ENCODE data around the gene L3MBTL4. TPM values are rescaled to one million over a fixed set of nuclear protein-coding genes. Genes with fewer than 3 reads are reported as not detected.

L3MBTL4 gene
- total and polyA plus RNA-seq, 5 donors: 4.9 to 36.9 (median 31.4) TPM

- intact Hi-C loops (cut with DNase I): no loop called here
- Histone ChIP-seq H3K9me3 (ENCODE audit: control insufficient read depth, low read length) (no peaks in the 10 kb centered on the region), H3K27ac (ENCODE audit: low read length) (no peak overlapping the region), H3K4me1 (ENCODE audit: control insufficient read depth, insufficient read depth, low read length) (no peaks in the 10 kb centered on the region), H3K27me3 (ENCODE audit: control insufficient read depth, insufficient read depth) (no peaks in the 10 kb centered on the region), H3K4me3 (ENCODE audit: low read length) (no peak overlapping the region)
- DNase-seq (no peak), ATAC-seq (no peak)
- 63% methylated on average over 2 of the region's 2 CpGs for WGBS
These were observed 375.7 kb downstream of the L3MBTL4 start for GRCh38 chr18:6039055-6039454.

GRCh38 chr18:6031442-6031841 is 383.3 kb downstream of the L3MBTL4 start:
- Histone ChIP-seq H3K4me1 (ENCODE audit: control insufficient read depth, insufficient read depth, low read length) (no peaks in the 10 kb centered on the region), H3K27ac (ENCODE audit: low read length) (no peak overlapping the region), H3K9me3 (ENCODE audit: control insufficient read depth, low read length) (no peaks in the 10 kb centered on the region), H3K27me3 (ENCODE audit: control insufficient read depth, insufficient read depth) (no peaks in the 10 kb centered on the region), H3K4me3 (ENCODE audit: low read length) (no peak overlapping the region)
- ATAC-seq (peak in 1 of 2 donors; percentile 38), DNase-seq (no peak)
- intact Hi-C loops (cut with DNase I): no loop called here
- 69% methylated on average over 2 of the region's 2 CpGs for whole genome bisulfite sequencing

- ATAC-seq: no peak
- Histone ChIP-seq H3K9me3 (ENCODE audit: control insufficient read depth, low read length) (no peaks in the 10 kb centered on the region), H3K4me3 (ENCODE audit: low read length) (no peak overlapping the region), H3K4me1 (ENCODE audit: control insufficient read depth, insufficient read depth, low read length) (no peaks in the 10 kb centered on the region), H3K27me3 (ENCODE audit: control insufficient read depth, insufficient read depth) (no peaks in the 10 kb centered on the region), H3K27ac (ENCODE audit: low read length) (no peak overlapping the region)
- 60% methylated on average over 2 of the region's 2 CpGs for WGBS
- no peak for DNase-seq
- intact Hi-C loops (cut with DNase I): no loop called here
These were observed 383.7 kb downstream of the L3MBTL4 start for GRCh38 chr18:6031002-6031401.

GRCh38 chr18:6024745-6025248 is 389.9 kb downstream of the L3MBTL4 start:
- H3K4me1 ChIP-seq (ENCODE audit: control insufficient read depth, insufficient read depth, low read length): no peaks in the 10 kb centered on the region
- no peak overlapping the region for H3K27ac ChIP-seq (ENCODE audit: low read length)
- WGBS: 53% methylated on average over 2 of the region's 2 CpGs
- H3K9me3 ChIP-seq (ENCODE audit: control insufficient read depth, low read length): no peaks in the 10 kb centered on the region
- DNase-seq (no peak), ATAC-seq (peak in 1 of 2 donors; percentile 39)
- no peaks in the 10 kb centered on the region for H3K27me3 ChIP-seq (ENCODE audit: control insufficient read depth, insufficient read depth)
- intact Hi-C loops (cut with DNase I): no loop called here
- no peak overlapping the region for H3K4me3 ChIP-seq (ENCODE audit: low read length)

GRCh38 chr18:6023551-6023950 is 391.2 kb downstream of the L3MBTL4 start:
- Histone ChIP-seq H3K27me3 (ENCODE audit: control insufficient read depth, insufficient read depth) (no peaks in the 10 kb centered on the region), H3K27ac (ENCODE audit: low read length) (no peak overlapping the region), H3K4me3 (ENCODE audit: low read length) (no peak overlapping the region), H3K4me1 (ENCODE audit: control insufficient read depth, insufficient read depth, low read length) (no peaks in the 10 kb centered on the region), H3K9me3 (ENCODE audit: control insufficient read depth, low read length) (no peaks in the 10 kb centered on the region)
- WGBS: 91% methylated on average over 7 of the region's 7 CpGs
- no peak for DNase-seq
- ATAC-seq: no peak
- intact Hi-C loops (cut with DNase I): no loop called here

- intact Hi-C loops (cut with DNase I): no loop called here
- Histone ChIP-seq H3K27ac (ENCODE audit: low read length) (no peak overlapping the region), H3K9me3 (ENCODE audit: control insufficient read depth, low read length) (no peaks in the 10 kb centered on the region), H3K27me3 (ENCODE audit: control insufficient read depth, insufficient read depth) (no peaks in the 10 kb centered on the region), H3K4me1 (ENCODE audit: control insufficient read depth, insufficient read depth, low read length) (no peaks in the 10 kb centered on the region), H3K4me3 (ENCODE audit: low read length) (no peak overlapping the region)
- WGBS: 60% methylated on average over 5 of the region's 5 CpGs
- ATAC-seq: no peak
- DNase-seq: no peak
These were observed 391.9 kb downstream of the L3MBTL4 start for GRCh38 chr18:6022845-6023244.

- intact Hi-C loops (cut with DNase I): no loop called here
- ATAC-seq (no peak), DNase-seq (no peak)
- no peak overlapping the region for H3K4me3 ChIP-seq (ENCODE audit: low read length)
- 41% methylated on average over 2 of the region's 2 CpGs for WGBS
- no peaks in the 10 kb centered on the region for H3K27me3 ChIP-seq (ENCODE audit: control insufficient read depth, insufficient read depth)
- H3K27ac ChIP-seq (ENCODE audit: low read length): no peak overlapping the region
- no peaks in the 10 kb centered on the region for H3K4me1 ChIP-seq (ENCODE audit: control insufficient read depth, insufficient read depth, low read length)
- H3K9me3 ChIP-seq (ENCODE audit: control insufficient read depth, low read length): no peaks in the 10 kb centered on the region
These were observed 392.7 kb downstream of the L3MBTL4 start for GRCh38 chr18:6022074-6022444.

GRCh38 chr18:6021306-6022073 is 393.2 kb downstream of the L3MBTL4 start:
- ATAC-seq (no peak), DNase-seq (peak in 1 of 3 donors; percentile 31)
- H3K4me3 ChIP-seq (ENCODE audit: low read length): no peak overlapping the region
- H3K27ac ChIP-seq (ENCODE audit: low read length): no peak overlapping the region
- intact Hi-C loops (cut with DNase I): no loop called here
- H3K4me1 ChIP-seq (ENCODE audit: control insufficient read depth, insufficient read depth, low read length): no peaks in the 10 kb centered on the region
- 85% methylated on average over 12 of the region's 12 CpGs for WGBS
- no peaks in the 10 kb centered on the region for H3K9me3 ChIP-seq (ENCODE audit: control insufficient read depth, low read length)
- H3K27me3 ChIP-seq (ENCODE audit: control insufficient read depth, insufficient read depth): no peaks in the 10 kb centered on the region

GRCh38 chr18:6018671-6019070 is 396.0 kb downstream of the L3MBTL4 start:
- Histone ChIP-seq H3K9me3 (ENCODE audit: control insufficient read depth, low read length) (no peaks in the 10 kb centered on the region), H3K27ac (ENCODE audit: low read length) (no peak overlapping the region), H3K4me1 (ENCODE audit: control insufficient read depth, insufficient read depth, low read length) (no peaks in the 10 kb centered on the region), H3K4me3 (ENCODE audit: low read length) (no peak overlapping the region), H3K27me3 (ENCODE audit: control insufficient read depth, insufficient read depth) (no peaks in the 10 kb centered on the region)
- 80% methylated on average over 1 of the region's 1 CpG for WGBS
- intact Hi-C loops (cut with DNase I): no loop called here
- no peak for ATAC-seq
- DNase-seq: no peak

GRCh38 chr18:6017171-6017570 is 397.5 kb downstream of the L3MBTL4 start:
- intact Hi-C loops (cut with DNase I): no loop called here
- ATAC-seq: peak in 1 of 2 donors; percentile 55
- Histone ChIP-seq H3K9me3 (ENCODE audit: control insufficient read depth, low read length) (no peaks in the 10 kb centered on the region), H3K27ac (ENCODE audit: low read length) (no peak overlapping the region), H3K4me1 (ENCODE audit: control insufficient read depth, insufficient read depth, low read length) (no peaks in the 10 kb centered on the region), H3K4me3 (ENCODE audit: low read length) (no peak overlapping the region), H3K27me3 (ENCODE audit: control insufficient read depth, insufficient read depth) (no peaks in the 10 kb centered on the region)
- 52% methylated on average over 5 of the region's 5 CpGs for WGBS
- peak in 1 of 3 donors; percentile 58 for DNase-seq

GRCh38 chr18:6015364-6015763 is 399.3 kb downstream of the L3MBTL4 start:
- WGBS: 95% methylated on average over 5 of the region's 5 CpGs
- Histone ChIP-seq H3K4me3 (ENCODE audit: low read length) (no peak overlapping the region), H3K9me3 (ENCODE audit: control insufficient read depth, low read length) (no peaks in the 10 kb centered on the region), H3K4me1 (ENCODE audit: control insufficient read depth, insufficient read depth, low read length) (no peaks in the 10 kb centered on the region), H3K27ac (ENCODE audit: low read length) (no peak overlapping the region), H3K27me3 (ENCODE audit: control insufficient read depth, insufficient read depth) (no peaks in the 10 kb centered on the region)
- ATAC-seq (no peak), DNase-seq (no peak)
- intact Hi-C loops (cut with DNase I): no loop called here
